PFSK-1 (cell line): Measurements from ENCODE around the gene AKAP6.

ENCODE experiments used
- FOXP2 ChIP-seq: optimal IDR thresholded peaks from 2 replicates; pipeline ENCODE3; 2011; ENCODE audit warnings: borderline replicate concordance, control low read depth, inconsistent platforms; ENCODE audit not compliant: insufficient read depth; ENCODE audit errors: extremely low read length, extremely low read depth
- POLR2AphosphoS5 ChIP-seq: IDR thresholded peaks from 2 replicates; pipeline ENCODE4 v1.6.1; 2012; ENCODE audit warnings: low read depth, mild to moderate bottlenecking, control low read depth, low read length, moderate library complexity
- SIN3A ChIP-seq: IDR thresholded peaks from 2 replicates; pipeline ENCODE4 v1.6.1; 2012; ENCODE audit warnings: mild to moderate bottlenecking, low read length, moderate library complexity, borderline replicate concordance; ENCODE audit not compliant: insufficient read depth
- TAF1 ChIP-seq: IDR thresholded peaks from 2 replicates; pipeline ENCODE4 v1.6.1; 2012; ENCODE audit warnings: low read length, control low read depth, borderline replicate concordance; ENCODE audit not compliant: insufficient read depth
- TF ChIP-seq, protein P1 (sequence below), 2 experiments: IDR thresholded peaks; 2 replicates each; pipeline versions ENCODE4 v1.6.1 to v1.8.0; 2011 to 2012; ENCODE audit warnings: low read depth in 2 of 2, low read length in 2 of 2, control low read depth in 1 of 2, inconsistent platforms in 1 of 2, mild to moderate bottlenecking in 1 of 2, moderate library complexity in 1 of 2; ENCODE audit not compliant: insufficient read depth in 1 of 2

The AKAP6 gene

DNA sequence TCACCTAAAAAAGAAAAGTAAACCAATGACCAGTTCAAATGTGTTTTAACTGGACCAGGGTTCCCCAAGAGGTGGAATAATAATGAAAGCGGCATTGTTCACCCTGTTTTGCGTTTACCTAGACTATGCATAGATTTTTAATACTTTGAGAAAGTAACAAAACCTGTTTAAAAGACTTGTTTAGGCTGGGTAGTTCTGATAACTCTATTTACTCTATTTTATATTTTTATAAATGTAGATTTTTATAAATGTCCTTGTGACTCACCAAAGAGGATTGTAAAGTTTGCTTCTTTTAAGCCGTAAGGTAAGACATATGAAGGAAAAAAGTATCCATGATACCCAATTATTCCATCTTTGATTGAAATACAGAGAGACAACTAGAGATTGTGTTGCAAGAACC, 321.6 kb downstream of the AKAP6 start:
- TF ChIP-seq FOXP2 (no peak), TAF1 (no peak), POLR2AphosphoS5 (no peak), SIN3A (no peak)
- TF ChIP-seq, protein P1, sequence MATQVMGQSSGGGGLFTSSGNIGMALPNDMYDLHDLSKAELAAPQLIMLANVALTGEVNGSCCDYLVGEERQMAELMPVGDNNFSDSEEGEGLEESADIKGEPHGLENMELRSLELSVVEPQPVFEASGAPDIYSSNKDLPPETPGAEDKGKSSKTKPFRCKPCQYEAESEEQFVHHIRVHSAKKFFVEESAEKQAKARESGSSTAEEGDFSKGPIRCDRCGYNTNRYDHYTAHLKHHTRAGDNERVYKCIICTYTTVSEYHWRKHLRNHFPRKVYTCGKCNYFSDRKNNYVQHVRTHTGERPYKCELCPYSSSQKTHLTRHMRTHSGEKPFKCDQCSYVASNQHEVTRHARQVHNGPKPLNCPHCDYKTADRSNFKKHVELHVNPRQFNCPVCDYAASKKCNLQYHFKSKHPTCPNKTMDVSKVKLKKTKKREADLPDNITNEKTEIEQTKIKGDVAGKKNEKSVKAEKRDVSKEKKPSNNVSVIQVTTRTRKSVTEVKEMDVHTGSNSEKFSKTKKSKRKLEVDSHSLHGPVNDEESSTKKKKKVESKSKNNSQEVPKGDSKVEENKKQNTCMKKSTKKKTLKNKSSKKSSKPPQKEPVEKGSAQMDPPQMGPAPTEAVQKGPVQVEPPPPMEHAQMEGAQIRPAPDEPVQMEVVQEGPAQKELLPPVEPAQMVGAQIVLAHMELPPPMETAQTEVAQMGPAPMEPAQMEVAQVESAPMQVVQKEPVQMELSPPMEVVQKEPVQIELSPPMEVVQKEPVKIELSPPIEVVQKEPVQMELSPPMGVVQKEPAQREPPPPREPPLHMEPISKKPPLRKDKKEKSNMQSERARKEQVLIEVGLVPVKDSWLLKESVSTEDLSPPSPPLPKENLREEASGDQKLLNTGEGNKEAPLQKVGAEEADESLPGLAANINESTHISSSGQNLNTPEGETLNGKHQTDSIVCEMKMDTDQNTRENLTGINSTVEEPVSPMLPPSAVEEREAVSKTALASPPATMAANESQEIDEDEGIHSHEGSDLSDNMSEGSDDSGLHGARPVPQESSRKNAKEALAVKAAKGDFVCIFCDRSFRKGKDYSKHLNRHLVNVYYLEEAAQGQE (IDR thresholded peaks at IDR 0.05; ENCODE audit: insufficient read depth in 1 of 2, low read depth in 2 of 2, low read length in 2 of 2), result no peak

- TF ChIP-seq, protein P1 (IDR thresholded peaks at IDR 0.05; ENCODE audit: insufficient read depth in 1 of 2, low read depth in 2 of 2, low read length in 2 of 2), result no peak
- no peak for TF ChIP-seq POLR2AphosphoS5
- no peak for TF ChIP-seq TAF1
- TF ChIP-seq SIN3A, result no peak
- no peak for TF ChIP-seq FOXP2
These were observed 325.0 kb downstream of the AKAP6 start for GRCh38 chr14:32654106-32654505.

DNA sequence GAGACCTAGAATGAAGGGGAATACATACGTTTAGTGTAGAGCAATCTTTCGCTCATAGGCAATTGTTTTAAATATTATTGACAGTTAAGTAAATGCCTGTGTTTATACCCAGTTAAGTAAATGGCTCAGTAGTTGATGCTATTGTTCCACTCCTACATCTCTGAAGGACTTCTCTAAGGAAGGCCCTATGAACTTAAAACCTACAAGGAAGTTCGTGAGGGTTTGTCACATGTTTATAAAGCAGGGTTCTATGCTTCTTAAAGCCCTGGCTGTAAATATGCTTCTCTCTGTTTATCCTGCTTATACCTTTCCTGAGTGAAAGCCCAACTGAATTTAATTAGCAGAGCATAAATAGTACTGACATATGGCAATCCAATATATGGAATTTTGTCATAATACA, 327.5 kb downstream of the AKAP6 start:
- no peak for TF ChIP-seq POLR2AphosphoS5
- TF ChIP-seq, protein P1 (IDR thresholded peaks at IDR 0.05; ENCODE audit: insufficient read depth in 1 of 2, low read depth in 2 of 2, low read length in 2 of 2), result no peak
- TF ChIP-seq FOXP2, result no peak

GRCh38 chr14:32657081-32657480, 328.0 kb downstream of the AKAP6 start:
- TF ChIP-seq, protein P1 (IDR thresholded peaks at IDR 0.05; ENCODE audit: insufficient read depth in 1 of 2, low read depth in 2 of 2, low read length in 2 of 2), result no peak
- TF ChIP-seq SIN3A, result no peak
- no peak for TF ChIP-seq POLR2AphosphoS5
- TF ChIP-seq FOXP2, result no peak
- TF ChIP-seq TAF1, result no peak

- TF ChIP-seq, protein P1 (IDR thresholded peaks at IDR 0.05; ENCODE audit: insufficient read depth in 1 of 2, low read depth in 2 of 2, low read length in 2 of 2), result no peak
- TF ChIP-seq TAF1 (no peak), POLR2AphosphoS5 (no peak), FOXP2 (no peak), SIN3A (no peak)
These were observed 332.1 kb downstream of the AKAP6 start for GRCh38 chr14:32661216-32661615.
